Pons (tissue), 1 donor: Measurements from ENCODE around the gene NUDC.
"Not testable (repeated sequence)": the region's sequence is repeated elsewhere in the genome, so short reads cannot be mapped to it uniquely, and the experiment has no call there.

Experiments
- DNase-seq: peaks from one replicate; pipeline ENCODE4 v3.0.0-alpha.2; 2016; ENCODE audit warnings: low spot score

The NUDC gene

GRCh38 chr1:26911399-26912146, 10.0 kb upstream of the NUDC start:
- DNase-seq: no peak

GRCh38 chr1:26912147-26912490, 9.4 kb upstream of the NUDC start:
- DNase-seq: no peak

- no peak for DNase-seq
Measured at GRCh38 chr1:26913389-26913753, 8.2 kb upstream of the NUDC start.

GRCh38 chr1:26913754-26914619, 7.6 kb upstream of the NUDC start, which contains the start of gene NR0B2:
Gene NR0B2, minus strand, starts transcription at chr1:26913975. Its CDS starts 35 bp downstream, at chr1:26913940.
- DNase-seq: no peak

GRCh38 chr1:26915204-26915842, 6.2 kb upstream of the NUDC start:
- DNase-seq: no peak

GRCh38 chr1:26921126-26921539, 410 bp upstream of the NUDC start:
- no peak for DNase-seq

GRCh38 chr1:26922431-26922729, 837 bp downstream of the NUDC start:
- DNase-seq: no peak

GRCh38 chr1:26922901-26923300, 1.4 kb downstream of the NUDC start:
- no peak for DNase-seq

- DNase-seq: no peak
Measured at GRCh38 chr1:26923711-26924110, 2.2 kb downstream of the NUDC start.

- DNase-seq: peak; percentile 19
Measured at GRCh38 chr1:26932531-26932930, 11.0 kb downstream of the NUDC start.

GRCh38 chr1:26936823-26937222, 15.3 kb downstream of the NUDC start:
- no peak for DNase-seq

GRCh38 chr1:26938004-26938658, 16.6 kb downstream of the NUDC start:
- no peak for DNase-seq

GRCh38 chr1:26938659-26939025, 17.1 kb downstream of the NUDC start:
- DNase-seq: no peak

GRCh38 chr1:26941311-26941710, 19.8 kb downstream of the NUDC start:
- DNase-seq: no peak

- no peak for DNase-seq
Measured at GRCh38 chr1:26942656-26943055, 21.1 kb downstream of the NUDC start.

- no peak for DNase-seq
Measured at GRCh38 chr1:26945138-26945537, 23.6 kb downstream of the NUDC start.

GRCh38 chr1:26945728-26946127, 24.2 kb downstream of the NUDC start:
- no peak for DNase-seq

GRCh38 chr1:26946270-26946669, 24.7 kb downstream of the NUDC start:
- DNase-seq: peak; percentile 8

- not testable (repeated sequence) for DNase-seq
Measured at GRCh38 chr1:26948725-26949057, 27.1 kb downstream of the NUDC start.

GRCh38 chr1:26949266-26949925, 27.9 kb downstream of the NUDC start:
- no peak for DNase-seq

GRCh38 chr1:26949926-26950319, 28.4 kb downstream of the NUDC start:
- DNase-seq: no peak

- DNase-seq: no peak
Measured at GRCh38 chr1:26950602-26951001, 29.1 kb downstream of the NUDC start.
